AML-193 (cell line): Measurements from ENCODE around the gene LDLRAD4.
"Not testable (repeated sequence)": the region's sequence is repeated elsewhere in the genome, so short reads cannot be mapped to it uniquely, and the experiment has no call there.

Experiments used
- DNase-seq, 2 experiments: peaks; one replicate each; lab custom pipeline; 2025; lab: John Stamatoyannopoulos, UW

The LDLRAD4 gene

GRCh38 chr18:13246591-13246990 is 28.0 kb downstream of the LDLRAD4 start:
- no peak for DNase-seq

DNA sequence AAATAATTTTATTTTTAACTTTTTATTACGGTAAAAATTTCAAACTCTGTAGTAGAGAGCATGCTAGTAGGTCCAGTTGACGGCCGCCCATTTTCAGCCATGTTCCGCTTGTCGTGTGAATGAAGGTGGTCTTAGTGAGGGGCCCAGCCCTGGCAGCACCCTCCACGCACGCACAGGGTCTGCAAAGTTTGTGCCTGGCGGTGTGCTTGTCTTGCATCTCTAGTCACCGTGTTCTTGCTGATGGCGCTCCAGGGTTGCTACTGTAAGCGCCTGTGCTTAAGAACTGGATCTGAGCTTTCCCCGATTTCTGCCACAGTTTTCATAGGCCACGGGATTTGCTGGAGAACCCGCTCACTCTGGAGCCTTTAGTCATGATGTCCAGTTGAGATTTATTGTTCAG is 28.9 kb downstream of the LDLRAD4 start:
- DNase-seq, result no peak

DNA sequence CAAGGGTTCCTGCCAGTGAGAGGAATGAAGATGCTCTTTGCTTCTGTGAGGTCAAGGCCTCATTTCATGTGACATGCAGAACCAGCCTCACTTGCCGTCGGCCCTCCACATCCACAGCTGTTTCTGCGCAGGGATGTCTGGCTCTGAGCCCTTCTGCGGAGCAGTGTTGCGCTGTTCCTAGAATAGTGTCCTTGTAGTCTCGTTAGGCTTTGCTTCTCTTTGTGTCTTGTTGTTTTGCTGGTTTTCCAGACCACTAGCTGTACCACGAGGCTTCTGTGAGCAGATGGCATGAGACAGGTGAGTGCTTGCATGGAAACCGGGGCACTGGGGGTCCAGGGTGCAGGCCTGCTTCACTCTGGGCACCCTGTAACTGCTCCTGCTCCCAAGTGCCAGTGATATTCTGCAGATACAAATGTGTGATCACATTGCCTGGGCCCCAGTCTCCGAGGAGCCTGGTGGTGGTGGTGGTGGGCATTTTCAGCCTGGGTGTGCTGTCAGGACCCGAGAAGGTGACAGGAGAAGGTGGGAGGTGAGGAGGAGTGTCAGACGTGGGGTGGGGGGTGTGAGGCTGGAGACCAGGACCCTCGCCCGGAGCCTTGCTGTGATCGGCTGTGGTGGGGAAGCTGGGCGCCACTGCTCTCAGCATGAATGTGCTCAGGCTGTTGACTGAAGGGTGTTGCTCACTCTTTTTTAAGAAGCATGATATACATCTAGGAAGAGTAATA is 34.3 kb downstream of the LDLRAD4 start:
- DNase-seq, result no peak

DNA sequence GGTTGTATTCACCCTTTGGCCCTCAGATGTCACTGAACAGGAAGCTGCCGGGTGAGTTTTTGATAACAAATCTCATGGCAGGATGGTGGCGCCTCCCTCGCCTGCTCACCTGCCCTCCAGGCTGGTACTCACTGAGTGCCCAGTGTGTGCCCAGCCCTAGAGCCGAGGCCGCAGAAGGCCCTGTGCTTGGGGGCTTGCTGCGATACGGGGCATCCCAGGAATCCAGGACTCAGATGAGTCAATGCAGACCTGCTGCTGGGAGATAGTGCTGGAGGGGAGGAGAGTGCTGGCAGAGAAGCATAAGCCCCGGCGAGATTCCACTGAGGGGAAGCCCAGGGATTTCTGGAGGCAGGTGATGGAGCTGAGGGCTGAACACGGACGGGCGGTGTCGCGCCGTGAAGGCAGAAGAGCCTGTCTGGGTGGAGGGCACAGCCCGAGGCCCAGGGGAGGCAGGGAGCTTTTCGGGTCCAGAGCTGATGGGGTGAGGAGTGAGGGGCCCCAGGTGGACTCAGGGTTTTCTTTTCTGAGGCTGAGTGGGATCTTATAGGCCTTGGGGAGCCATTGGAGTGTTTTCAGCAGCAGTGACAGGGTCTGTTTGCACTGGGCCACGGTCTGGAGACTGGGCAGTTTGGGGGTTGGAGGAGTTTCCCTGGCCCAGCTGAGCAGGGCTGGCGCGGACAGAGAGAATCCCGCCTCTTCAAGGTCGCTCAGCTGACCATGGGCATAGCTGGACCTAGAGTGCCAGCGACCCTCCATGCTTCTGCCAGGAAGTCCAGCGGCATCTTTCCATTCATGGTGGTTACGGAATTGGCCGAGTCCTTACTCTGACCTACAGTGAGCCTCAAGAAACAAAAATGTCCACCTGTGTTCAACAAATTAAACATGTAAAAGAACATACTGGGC is 35.5 kb downstream of the LDLRAD4 start:
- DNase-seq, result no peak

GRCh38 chr18:13254971-13255927 is 36.7 kb downstream of the LDLRAD4 start:
- DNase-seq, result no peak

GRCh38 chr18:13256444-13257305 is 38.1 kb downstream of the LDLRAD4 start:
- DNase-seq, result no peak

DNA sequence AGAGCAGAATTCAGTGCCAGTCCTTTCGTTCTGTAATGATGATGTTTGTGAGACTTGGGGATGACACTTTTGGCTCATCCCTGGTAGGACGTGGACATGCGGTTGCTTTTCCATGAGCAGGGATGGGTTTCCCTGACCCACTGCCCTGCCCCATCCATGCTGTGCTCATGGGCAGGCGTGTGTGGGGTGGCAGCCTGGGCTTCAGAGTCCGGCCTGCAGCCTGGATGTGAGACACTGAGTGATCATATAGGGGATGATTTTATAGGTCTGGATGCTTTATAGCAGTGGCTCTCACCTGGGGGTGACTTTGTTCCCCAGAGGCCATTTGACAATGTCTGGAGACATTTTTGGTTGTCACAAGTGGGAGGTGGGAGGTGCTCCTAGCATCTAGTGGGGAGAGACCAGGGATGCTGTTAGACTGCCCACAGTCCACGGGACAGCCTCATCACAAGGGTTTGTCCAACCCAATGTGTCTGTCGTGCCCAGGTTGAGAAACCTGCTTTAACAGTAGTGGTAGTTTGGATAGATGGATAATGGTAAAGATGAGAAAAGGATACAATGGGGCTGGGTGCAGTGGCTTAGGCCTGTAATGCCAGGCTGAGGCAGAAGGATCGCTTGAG is 38.9 kb downstream of the LDLRAD4 start:
- DNase-seq, result no peak

DNA sequence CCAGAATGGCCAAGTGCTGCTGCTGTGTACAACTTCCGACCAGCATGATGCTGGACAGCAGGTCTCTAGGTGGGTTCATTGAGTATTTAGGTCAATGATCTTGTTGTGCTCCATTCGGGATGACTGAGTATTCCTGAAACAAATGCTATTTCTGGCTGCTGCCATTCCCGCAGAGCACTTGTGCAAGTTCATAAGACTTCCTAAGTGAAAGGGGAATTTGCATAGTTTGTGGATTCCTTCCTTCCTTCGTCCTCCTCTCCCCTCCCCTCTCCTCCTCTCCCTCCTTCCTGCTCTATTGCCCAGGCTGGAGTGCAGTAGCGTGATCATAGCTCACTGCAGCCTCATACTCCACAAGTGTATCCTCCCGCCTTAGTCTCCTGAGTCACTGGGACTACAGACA is 40.4 kb downstream of the LDLRAD4 start:
- no peak for DNase-seq

- DNase-seq, result no peak
These were observed 41.1 kb downstream of the LDLRAD4 start for GRCh38 chr18:13259701-13260100.

DNA sequence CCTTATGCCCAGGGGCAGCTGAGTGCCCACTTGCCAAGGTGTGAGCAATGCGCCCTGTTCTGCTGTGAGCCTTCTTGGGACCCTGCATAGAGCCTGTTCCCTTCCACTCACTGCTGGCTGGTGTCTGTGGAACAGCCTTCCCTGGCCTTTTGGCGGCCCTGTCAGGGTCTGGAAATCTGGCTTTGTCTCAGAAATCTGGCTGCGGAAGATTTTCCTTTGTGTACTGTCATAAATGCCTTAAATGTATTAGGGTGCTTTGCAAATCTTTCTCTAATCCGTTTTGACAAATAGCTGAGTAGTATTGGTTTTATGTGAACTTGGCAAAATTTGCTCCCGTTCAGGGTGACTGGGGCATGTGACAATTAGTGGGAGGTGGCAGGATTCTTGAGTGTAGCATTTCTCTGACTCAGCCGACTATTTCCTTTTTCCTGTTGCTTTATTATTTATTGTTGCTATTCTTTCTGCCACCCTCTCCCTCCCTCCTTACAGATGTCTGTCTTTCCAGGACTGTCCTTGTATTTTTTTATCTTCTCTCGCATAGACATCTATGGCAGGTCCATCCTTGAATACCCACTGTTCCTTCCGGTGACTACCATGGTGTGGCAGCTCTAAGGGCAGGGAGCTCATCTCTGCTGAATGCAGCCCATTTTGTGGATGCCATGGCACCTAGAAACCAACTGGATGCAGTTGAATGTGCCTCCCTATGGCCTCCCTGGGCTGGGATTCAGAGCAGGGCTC is 41.8 kb downstream of the LDLRAD4 start:
- no peak for DNase-seq

DNA sequence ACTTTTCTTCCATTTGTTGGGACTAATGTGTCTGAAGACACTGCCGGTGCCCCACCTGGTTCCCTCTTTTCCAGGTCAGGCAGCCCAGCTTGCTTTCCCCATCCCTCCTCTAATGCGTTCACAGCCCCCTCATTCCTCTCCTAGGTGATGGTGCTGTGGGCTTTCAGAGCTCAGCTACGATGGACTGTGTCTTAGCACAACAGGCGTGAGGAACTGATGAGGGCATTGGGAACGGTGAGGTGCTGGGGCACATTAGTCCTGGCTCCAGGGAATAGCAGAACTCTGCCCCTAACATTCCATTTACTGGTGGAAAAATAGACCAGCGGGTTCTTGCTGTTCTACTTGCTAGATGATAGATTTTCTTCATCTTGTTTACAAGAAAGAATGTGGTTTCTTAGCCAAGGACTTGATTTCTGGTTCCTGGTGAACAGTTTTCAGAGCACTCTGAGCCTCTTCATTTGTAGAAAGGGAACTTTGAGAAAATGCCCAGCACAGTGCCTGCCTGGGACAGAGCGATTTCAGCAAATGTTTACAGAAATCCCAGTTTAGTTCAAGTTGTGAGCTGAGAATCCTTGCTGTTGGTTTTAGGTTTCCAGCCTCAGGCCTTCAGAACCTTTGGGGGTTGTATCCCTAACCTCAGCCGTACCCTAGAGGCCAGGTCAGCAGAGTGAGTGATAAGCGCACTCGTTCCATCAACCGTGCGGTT is 42.5 kb downstream of the LDLRAD4 start:
- DNase-seq, result no peak

DNA sequence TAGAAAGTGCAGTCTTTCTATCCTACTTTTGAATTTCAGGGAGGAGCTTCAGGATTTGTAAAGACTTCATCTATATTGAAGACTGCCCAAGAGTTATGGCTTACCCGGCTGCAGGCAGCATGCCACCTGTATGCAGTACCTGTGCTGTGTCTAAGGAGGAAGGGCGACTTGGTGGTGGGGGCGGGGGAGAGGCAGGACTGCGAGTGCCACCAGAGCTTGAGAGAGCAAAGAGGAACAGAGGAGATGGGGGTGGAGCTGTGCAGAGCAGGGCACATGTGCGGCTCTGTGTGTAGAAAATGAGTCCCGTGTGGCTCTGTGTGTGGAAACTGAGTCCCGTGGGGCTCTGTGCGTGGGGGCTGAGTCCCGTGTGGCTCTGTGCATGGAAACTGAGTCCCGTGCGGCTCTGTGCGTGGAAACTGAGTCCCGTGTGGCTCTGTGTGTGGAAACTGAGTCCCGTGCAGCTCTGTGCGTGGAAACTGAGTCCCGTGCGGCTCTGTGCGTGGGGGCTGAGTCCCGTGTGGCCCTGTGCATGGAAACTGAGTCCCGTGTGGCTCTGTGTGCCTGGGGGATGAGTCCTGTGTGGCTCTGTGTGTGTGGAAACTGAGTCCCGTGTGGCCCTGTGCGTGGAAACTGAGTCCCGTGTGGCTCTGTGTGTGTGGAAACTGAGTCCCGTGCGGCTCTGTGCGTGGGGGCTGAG is 43.2 kb downstream of the LDLRAD4 start:
- no peak for DNase-seq

DNA sequence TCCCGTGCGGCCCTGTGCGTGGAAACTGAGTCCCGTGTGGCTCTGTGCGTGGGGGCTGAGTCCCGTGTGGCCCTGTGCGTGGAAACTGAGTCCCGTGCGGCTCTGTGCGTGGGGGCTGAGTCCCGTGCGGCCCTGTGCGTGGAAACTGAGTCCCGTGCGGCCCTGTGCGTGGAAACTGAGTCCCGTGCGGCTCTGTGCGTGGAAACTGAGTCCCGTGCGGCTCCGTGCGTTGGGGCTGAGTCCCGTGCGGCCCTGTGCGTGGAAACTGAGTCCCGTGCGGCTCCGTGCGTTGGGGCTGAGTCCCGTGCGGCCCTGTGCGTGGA is 43.8 kb downstream of the LDLRAD4 start:
- DNase-seq, result not testable (repeated sequence)

- no peak for DNase-seq
These were observed 44.5 kb downstream of the LDLRAD4 start for GRCh38 chr18:13262839-13263691.

- no peak for DNase-seq
These were observed 45.8 kb downstream of the LDLRAD4 start for GRCh38 chr18:13264091-13265007.

GRCh38 chr18:13265008-13265910 is 46.7 kb downstream of the LDLRAD4 start:
- no peak for DNase-seq
